Mononuclear cell (primary cell): ENCODE results near the gene MIS18BP1. TPM values are rescaled to one million over a fixed set of nuclear protein-coding genes. Genes with fewer than 3 reads are reported as not detected.
"Not testable (repeated sequence)": the region's sequence is repeated elsewhere in the genome, so short reads cannot be mapped to it uniquely, and the experiment has no call there.

Source experiments
- H3K27me3 ChIP-seq: 2 replicates; pipeline ENCODE4 v1.6.0; 2011; ENCODE audit warnings: low read length, control low read depth; ENCODE audit not compliant: insufficient read depth
- H3K4me1 ChIP-seq: 2 replicates; pipeline ENCODE4 v1.5.1; 2011; ENCODE audit warnings: mild to moderate bottlenecking, low read length, control low read depth; ENCODE audit not compliant: insufficient read depth
- H3K4me3 ChIP-seq: 2 replicates; pipeline ENCODE4 v1.5.1; 2011; ENCODE audit warnings: mild to moderate bottlenecking, low read length, moderate library complexity
- H3K9me3 ChIP-seq: 2 replicates; pipeline ENCODE4 v1.5.1; 2011; ENCODE audit warnings: low read depth, mild to moderate bottlenecking, control low read depth, low read length
- total RNA-seq: library from RNA; depleted of rRNA; stranded (reverse); fragments of >200 nt; gene quantifications from one replicate; pipeline ENCODE4 v1.2.3, GENCODE V29; 2012

Gene MIS18BP1
- 72.6 TPM for total RNA-seq

GRCh38 chr14:45253070-45253753, at the start of gene MIS18BP1:
TSS of gene MIS18BP1 (minus strand) at chr14:45253202. CDS start at chr14:45247286, 5,916 bp downstream.
- Histone ChIP-seq H3K4me3 (peak within 1 kb of the TSS; percentile 98), H3K27me3 (no peaks in the 10 kb centered on the region), H3K9me3 (peaks cover 7% of the 10 kb centered on the region), H3K4me1 (peaks cover 45% of the 10 kb centered on the region)

GRCh38 chr14:45298423-45299117, 45.6 kb upstream of the MIS18BP1 start:
- Histone ChIP-seq H3K4me3 (no peak overlapping the region), H3K9me3 (no peaks in the 10 kb centered on the region), H3K27me3 (no peaks in the 10 kb centered on the region), H3K4me1 (no peaks in the 10 kb centered on the region)

DNA sequence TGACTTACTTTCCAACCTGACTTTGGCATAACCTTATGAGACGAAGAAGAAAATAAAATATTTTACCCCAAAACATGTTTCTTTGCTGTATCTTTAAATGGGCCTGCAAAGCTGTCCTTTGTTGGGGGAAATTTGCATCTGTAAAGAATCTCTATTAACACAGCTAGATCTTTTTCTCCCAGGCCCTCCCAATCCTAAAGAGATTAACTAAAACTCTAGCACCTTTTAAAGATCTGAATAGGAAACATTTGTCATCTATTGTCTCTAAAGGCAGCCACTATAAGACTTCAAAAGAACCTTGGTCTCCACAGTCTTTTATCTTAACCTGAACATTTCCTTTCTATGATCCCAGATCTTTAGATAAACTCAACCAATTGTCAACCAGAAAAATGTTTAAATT, 41.8 kb upstream of the MIS18BP1 start:
- H3K4me1 ChIP-seq, H3K4me3 ChIP-seq, H3K27me3 ChIP-seq, H3K9me3 ChIP-seq: not testable (repeated sequence)

DNA sequence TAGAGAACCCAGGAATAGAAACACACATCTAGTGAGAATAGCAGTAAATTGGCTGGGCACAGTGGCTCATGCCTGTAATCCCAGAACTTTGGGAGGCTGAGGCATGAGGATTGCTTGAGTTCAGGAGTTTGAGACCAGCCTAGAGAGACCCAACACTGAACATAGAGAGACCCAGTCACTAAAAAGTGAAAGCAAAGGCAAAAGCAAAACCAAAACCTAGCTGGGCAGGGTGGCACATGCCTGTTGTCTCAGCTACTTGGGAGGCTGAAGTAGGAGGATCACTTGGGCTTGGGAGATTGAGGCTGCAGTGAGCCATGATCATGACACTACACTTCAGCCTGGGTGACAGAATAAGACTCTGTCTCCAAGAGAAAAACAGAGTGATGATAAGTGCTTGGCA, 37.5 kb upstream of the MIS18BP1 start:
- Histone ChIP-seq H3K4me3 (no peak overlapping the region), H3K4me1 (no peaks in the 10 kb centered on the region), H3K9me3 (no peaks in the 10 kb centered on the region), H3K27me3 (no peaks in the 10 kb centered on the region)

- H3K9me3 ChIP-seq: no peaks in the 10 kb centered on the region
- H3K4me3 ChIP-seq: no peak overlapping the region
- H3K4me1 ChIP-seq: no peaks in the 10 kb centered on the region
- H3K27me3 ChIP-seq: no peaks in the 10 kb centered on the region
Measured at GRCh38 chr14:45287610-45288009, 34.6 kb upstream of the MIS18BP1 start.

- Histone ChIP-seq H3K9me3 (no peaks in the 10 kb centered on the region), H3K4me1 (no peaks in the 10 kb centered on the region), H3K4me3 (no peak overlapping the region), H3K27me3 (no peaks in the 10 kb centered on the region)
Measured at GRCh38 chr14:45284802-45285201, 31.8 kb upstream of the MIS18BP1 start.

DNA sequence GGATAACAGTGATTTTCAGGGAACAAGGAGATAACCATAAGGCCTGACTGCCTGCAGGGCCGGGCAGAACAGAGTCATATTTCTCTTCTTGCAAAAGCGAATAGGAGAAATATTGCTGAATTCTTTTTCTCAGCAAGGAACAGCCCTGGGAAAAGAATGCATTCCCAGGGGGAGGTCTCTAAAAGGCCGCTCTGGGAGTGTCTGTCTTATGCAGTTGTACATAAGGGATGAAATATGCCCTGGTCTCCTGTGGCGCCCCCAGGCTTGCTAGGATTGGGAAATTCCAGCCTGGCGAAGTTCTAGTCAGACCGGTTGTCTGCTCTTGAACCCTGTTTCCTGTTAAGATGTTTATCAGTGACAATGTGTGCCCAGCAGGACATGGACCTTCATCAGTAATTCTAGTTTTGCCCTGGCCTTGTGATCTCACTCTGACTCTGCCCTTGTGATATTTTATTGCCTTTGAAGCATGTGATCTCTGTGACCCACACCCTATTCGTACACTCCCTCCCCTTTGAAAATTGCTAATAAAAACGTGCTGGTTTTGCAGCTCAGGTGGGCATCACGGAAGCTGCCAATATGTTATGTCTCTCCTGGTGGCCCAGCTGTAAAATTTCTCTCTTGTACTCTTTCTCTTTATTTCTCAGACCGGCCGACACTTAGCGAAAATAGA, 28.9 kb upstream of the MIS18BP1 start:
- H3K9me3 ChIP-seq, H3K4me1 ChIP-seq, H3K27me3 ChIP-seq, H3K4me3 ChIP-seq: not testable (repeated sequence)

DNA sequence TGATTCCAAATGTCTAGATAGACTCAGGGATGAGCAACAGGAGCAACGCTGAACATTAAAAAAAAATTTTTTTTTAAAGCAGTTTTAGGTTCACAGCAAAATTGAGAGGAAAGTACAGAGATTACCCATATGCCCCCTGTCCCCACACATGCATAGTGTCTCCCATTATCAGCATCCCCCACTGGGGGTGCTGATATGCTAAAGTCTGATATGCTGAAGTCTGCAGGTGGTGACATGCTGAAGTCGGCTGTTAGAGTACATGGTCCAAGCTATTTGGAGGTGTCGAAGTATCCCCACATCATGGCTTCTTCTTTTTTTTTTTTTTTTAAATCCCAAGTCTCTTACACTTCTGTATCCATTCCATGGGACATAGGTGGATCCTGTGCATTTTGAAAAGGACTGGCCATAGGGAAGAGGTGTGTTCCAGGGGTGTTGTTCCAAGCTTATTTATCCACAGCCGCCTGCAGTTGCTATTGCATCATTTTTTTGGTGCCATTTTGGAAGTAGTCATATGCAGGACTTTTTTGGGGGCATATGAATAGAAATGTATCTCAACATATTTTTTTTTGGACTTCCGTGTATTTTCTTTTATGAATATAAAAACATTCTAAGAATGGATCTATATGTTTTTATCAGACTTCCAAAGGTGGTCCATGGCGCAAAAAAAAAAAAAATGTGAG, 19.0 kb upstream of the MIS18BP1 start:
- no peaks in the 10 kb centered on the region for H3K9me3 ChIP-seq
- H3K4me1 ChIP-seq: no peaks in the 10 kb centered on the region
- no peaks in the 10 kb centered on the region for H3K27me3 ChIP-seq

GRCh38 chr14:45270031-45270430, 17.0 kb upstream of the MIS18BP1 start:
- H3K4me3 ChIP-seq: no peak overlapping the region
- no peaks in the 10 kb centered on the region for H3K27me3 ChIP-seq
- no peaks in the 10 kb centered on the region for H3K4me1 ChIP-seq
- no peaks in the 10 kb centered on the region for H3K9me3 ChIP-seq

More for the DNA sequence above, 19.0 kb upstream of the MIS18BP1 start:
- H3K4me3 ChIP-seq: no peak overlapping the region

DNA sequence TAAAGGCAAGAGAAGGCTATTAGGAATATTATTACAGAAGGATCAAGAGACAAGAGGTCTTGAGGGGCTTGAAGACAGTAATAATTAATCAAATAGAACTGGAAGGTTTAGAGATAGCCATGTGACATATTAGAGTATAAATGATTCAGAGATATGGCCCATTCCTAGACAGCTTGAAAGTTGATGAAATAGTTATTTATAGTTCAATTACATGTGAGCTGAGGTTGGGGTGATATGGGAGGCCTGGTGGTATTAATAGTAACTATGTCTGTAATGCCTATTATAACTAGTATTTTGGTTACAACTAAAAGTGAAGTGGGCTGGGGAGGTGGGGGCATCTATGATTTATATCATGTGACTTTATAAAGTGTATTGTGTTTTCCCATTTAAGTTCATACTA, 14.1 kb upstream of the MIS18BP1 start:
- Histone ChIP-seq H3K4me1 (no peaks in the 10 kb centered on the region), H3K27me3 (no peaks in the 10 kb centered on the region), H3K9me3 (no peaks in the 10 kb centered on the region), H3K4me3 (no peak overlapping the region)

GRCh38 chr14:45262637-45263036, 9.6 kb upstream of the MIS18BP1 start:
- H3K4me1 ChIP-seq: no peaks in the 10 kb centered on the region
- peaks cover 26% of the 10 kb centered on the region for H3K9me3 ChIP-seq
- no peaks in the 10 kb centered on the region for H3K27me3 ChIP-seq
- no peak overlapping the region for H3K4me3 ChIP-seq

GRCh38 chr14:45261209-45261608, 8.2 kb upstream of the MIS18BP1 start:
- H3K4me3 ChIP-seq: no peak overlapping the region
- H3K4me1 ChIP-seq: no peaks in the 10 kb centered on the region
- no peaks in the 10 kb centered on the region for H3K27me3 ChIP-seq
- peaks cover 27% of the 10 kb centered on the region for H3K9me3 ChIP-seq

- Histone ChIP-seq H3K27me3 (no peaks in the 10 kb centered on the region), H3K9me3 (peaks cover 27% of the 10 kb centered on the region), H3K4me1 (peaks cover 15% of the 10 kb centered on the region), H3K4me3 (no peak overlapping the region)
Measured at GRCh38 chr14:45258805-45259204, 5.8 kb upstream of the MIS18BP1 start.

DNA sequence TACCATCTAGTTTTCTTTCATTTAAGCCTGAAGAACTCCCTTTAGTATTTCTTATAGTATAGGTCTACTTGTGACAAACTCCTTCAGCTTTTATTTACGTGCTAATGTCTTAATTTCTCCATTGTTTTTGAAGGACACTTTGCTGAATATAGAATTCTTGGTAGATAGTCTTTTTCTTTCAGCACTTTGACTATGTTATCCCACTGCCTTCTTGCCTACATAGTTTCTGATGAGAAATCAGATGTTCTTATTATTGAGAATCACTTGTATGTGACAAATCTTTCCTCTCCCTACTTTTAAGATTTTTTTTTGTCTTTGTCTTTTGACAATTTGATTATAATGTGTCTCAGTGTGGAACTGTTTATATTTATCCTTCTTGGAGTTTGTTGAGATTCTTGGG, 5.1 kb upstream of the MIS18BP1 start:
- H3K9me3 ChIP-seq: peaks cover 27% of the 10 kb centered on the region
- H3K4me1 ChIP-seq: peaks cover 20% of the 10 kb centered on the region
- H3K4me3 ChIP-seq: no peak overlapping the region
- H3K27me3 ChIP-seq: no peaks in the 10 kb centered on the region

DNA sequence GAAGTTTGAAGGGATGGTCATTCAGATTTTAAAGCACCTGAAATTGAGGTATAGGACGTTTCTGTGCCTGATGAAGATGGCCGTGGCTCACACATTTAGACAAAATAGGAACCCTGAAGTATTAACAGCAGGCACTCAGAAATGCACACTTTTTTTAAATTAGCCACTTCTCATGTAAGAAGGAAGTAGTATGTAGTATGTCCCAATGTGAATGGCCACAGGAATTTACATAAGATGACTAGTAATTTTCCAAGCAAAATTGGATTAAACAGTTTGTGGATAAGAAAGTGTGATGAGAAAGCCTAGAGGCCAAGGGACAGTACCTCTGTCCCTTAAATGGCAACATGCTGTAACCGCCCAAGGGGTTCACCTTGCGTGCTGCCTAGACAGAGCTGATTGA, 1.8 kb upstream of the MIS18BP1 start:
- H3K4me3 ChIP-seq: no peak overlapping the region
- H3K27me3 ChIP-seq: no peaks in the 10 kb centered on the region
- H3K4me1 ChIP-seq: peaks cover 32% of the 10 kb centered on the region
- H3K9me3 ChIP-seq: peaks cover 23% of the 10 kb centered on the region
